HG03159 (cell line): ENCODE measurements around the gene KCNK3.
A peak's percentile ranks its signal among the peaks of the same experiment; 100 is the strongest.
"Not testable (repeated sequence)": the region's sequence is repeated elsewhere in the genome, so short reads cannot be mapped to it uniquely, and the experiment has no call there.

Experiments
- ATAC-seq: cut with Tn5 transposase; IDR thresholded peaks from one replicate; pipeline ENCODE4 v1.9.1; 2021; ENCODE audit warnings: mild to moderate bottlenecking, moderate library complexity; ENCODE audit not compliant: unreplicated experiment

Gene KCNK3

GRCh38 chr2:26752656-26753055 lies 60.1 kb downstream of the KCNK3 start:
- no peak for ATAC-seq

GRCh38 chr2:26754539-26754938 lies 62.0 kb downstream of the KCNK3 start:
- ATAC-seq: no peak

GRCh38 chr2:26754972-26755670 lies 62.6 kb downstream of the KCNK3 start:
- no peak for ATAC-seq

GRCh38 chr2:26756337-26756736 lies 63.8 kb downstream of the KCNK3 start:
- ATAC-seq: no peak

GRCh38 chr2:26757873-26758789 lies 65.6 kb downstream of the KCNK3 start:
- no peak for ATAC-seq

- no peak for ATAC-seq
Observed at GRCh38 chr2:26758790-26759321, 66.3 kb downstream of the KCNK3 start.

GRCh38 chr2:26759845-26760244 lies 67.3 kb downstream of the KCNK3 start:
- no peak for ATAC-seq

- not testable (repeated sequence) for ATAC-seq
Observed at GRCh38 chr2:26760991-26761390, 68.5 kb downstream of the KCNK3 start.

- no peak for ATAC-seq
Observed at GRCh38 chr2:26763019-26763418, 70.5 kb downstream of the KCNK3 start.

- ATAC-seq: peak; percentile 80
Observed at GRCh38 chr2:26764078-26764887, 71.8 kb downstream of the KCNK3 start, which contains the start of gene SLC35F6. Gene SLC35F6, plus strand, starts transcription at chr2:26764284. Its CDS starts 66 bp downstream, at chr2:26764350.

GRCh38 chr2:26764906-26765305 lies 72.4 kb downstream of the KCNK3 start:
- no peak for ATAC-seq

GRCh38 chr2:26765475-26766200 lies 73.1 kb downstream of the KCNK3 start:
- ATAC-seq: no peak

GRCh38 chr2:26767129-26767528 lies 74.6 kb downstream of the KCNK3 start:
- no peak for ATAC-seq

- ATAC-seq: no peak
Observed at GRCh38 chr2:26767894-26768487, 75.5 kb downstream of the KCNK3 start.

- no peak for ATAC-seq
Observed at GRCh38 chr2:26768759-26769088, 76.2 kb downstream of the KCNK3 start.

- no peak for ATAC-seq
Observed at GRCh38 chr2:26769089-26769761, 76.7 kb downstream of the KCNK3 start.

- ATAC-seq: no peak
Observed at GRCh38 chr2:26770986-26771586, 78.6 kb downstream of the KCNK3 start.

- no peak for ATAC-seq
Observed at GRCh38 chr2:26772064-26773001, 79.8 kb downstream of the KCNK3 start.
